ENCODE data around the gene ZBED4.

ZBED4 gene

GRCh38 chr22:49855251-49855911, 1.7 kb downstream of the ZBED4 start:
- peaks cover 31% of the 10 kb centered on the region for H3K36me3 Mint-ChIP-seq (ENCODE audit: low read depth)
- H3K27ac Mint-ChIP-seq = peak overlapping the region; percentile 91
- intact Hi-C loops (cut with micrococcal nuclease) = loop anchor here (5.0 kb wide), 1 partner anchor 62 kb away; the partner anchor contains the start of genes ALG12 and CRELD2
- H3K4me3 Mint-ChIP-seq = peak overlapping the region; percentile 97
- H3K9me3 Mint-ChIP-seq = no peaks in the 10 kb centered on the region
- H3K4me1 Mint-ChIP-seq (ENCODE audit: low read depth) = peaks cover 61% of the 10 kb centered on the region
- peaks cover 10% of the 10 kb centered on the region for H3K27me3 Mint-ChIP-seq

- peak overlapping the region; percentile 91 for H3K27ac Mint-ChIP-seq
- peaks cover 31% of the 10 kb centered on the region for H3K36me3 Mint-ChIP-seq (ENCODE audit: low read depth)
- intact Hi-C loops (cut with micrococcal nuclease) = loop anchor here (5.0 kb wide), 1 partner anchor 61 kb away; the partner anchor contains the start of genes ALG12 and CRELD2
- H3K4me1 Mint-ChIP-seq (ENCODE audit: low read depth) = peaks cover 65% of the 10 kb centered on the region
- H3K9me3 Mint-ChIP-seq = no peaks in the 10 kb centered on the region
- H3K4me3 Mint-ChIP-seq = no peak overlapping the region
- peaks cover 8% of the 10 kb centered on the region for H3K27me3 Mint-ChIP-seq
These were observed 2.7 kb downstream of the ZBED4 start for GRCh38 chr22:49856343-49856742.

- Mint-ChIP-seq H3K4me1 (ENCODE audit: low read depth) (peaks cover 65% of the 10 kb centered on the region), H3K27me3 (peaks cover 2% of the 10 kb centered on the region), H3K36me3 (ENCODE audit: low read depth) (peaks cover 31% of the 10 kb centered on the region), H3K4me3 (no peak overlapping the region), H3K27ac (peak overlapping the region; percentile 41), H3K9me3 (no peaks in the 10 kb centered on the region)
- intact Hi-C loops (cut with micrococcal nuclease) = loop anchor here (5.0 kb wide), 1 partner anchor 60 kb away; the partner anchor contains the start of genes ALG12 and CRELD2
These were observed 3.3 kb downstream of the ZBED4 start for GRCh38 chr22:49856766-49857618.

- no peak overlapping the region for H3K4me3 Mint-ChIP-seq
- peaks cover 31% of the 10 kb centered on the region for H3K36me3 Mint-ChIP-seq (ENCODE audit: low read depth)
- H3K9me3 Mint-ChIP-seq = no peaks in the 10 kb centered on the region
- H3K27me3 Mint-ChIP-seq = no peaks in the 10 kb centered on the region
- intact Hi-C loops (cut with micrococcal nuclease) = loop anchor here (5.0 kb wide), 1 partner anchor 58 kb away; the partner anchor contains the start of genes ALG12 and CRELD2
- H3K27ac Mint-ChIP-seq = no peak overlapping the region
- H3K4me1 Mint-ChIP-seq (ENCODE audit: low read depth) = peaks cover 72% of the 10 kb centered on the region
These were observed 5.2 kb downstream of the ZBED4 start for GRCh38 chr22:49858827-49859226.

- peaks cover 46% of the 10 kb centered on the region for H3K36me3 Mint-ChIP-seq (ENCODE audit: low read depth)
- peaks cover 56% of the 10 kb centered on the region for H3K4me1 Mint-ChIP-seq (ENCODE audit: low read depth)
- H3K27ac Mint-ChIP-seq = peak overlapping the region; percentile 46
- intact Hi-C loops (cut with micrococcal nuclease) = no loop called here
- H3K4me3 Mint-ChIP-seq = no peak overlapping the region
- H3K9me3 Mint-ChIP-seq = peaks cover 16% of the 10 kb centered on the region
- H3K27me3 Mint-ChIP-seq = no peaks in the 10 kb centered on the region
These were observed 8.2 kb downstream of the ZBED4 start for GRCh38 chr22:49861642-49862495.

GRCh38 chr22:49862496-49862776, 8.8 kb downstream of the ZBED4 start:
- Mint-ChIP-seq H3K27me3 (no peaks in the 10 kb centered on the region), H3K4me3 (peak overlapping the region; percentile 13)

GRCh38 chr22:49863931-49864330, 10.3 kb downstream of the ZBED4 start:
- Mint-ChIP-seq H3K4me3 (no peak overlapping the region), H3K27ac (no peak overlapping the region), H3K27me3 (no peaks in the 10 kb centered on the region), H3K4me1 (ENCODE audit: low read depth) (peaks cover 47% of the 10 kb centered on the region), H3K9me3 (peaks cover 27% of the 10 kb centered on the region), H3K36me3 (ENCODE audit: low read depth) (peaks cover 46% of the 10 kb centered on the region)
- intact Hi-C loops (cut with micrococcal nuclease) = no loop called here

More at GRCh38 chr22:49862496-49862776, 8.8 kb downstream of the ZBED4 start:
- intact Hi-C loops (cut with micrococcal nuclease) = no loop called here
- peaks cover 57% of the 10 kb centered on the region for H3K4me1 Mint-ChIP-seq (ENCODE audit: low read depth)
- peaks cover 46% of the 10 kb centered on the region for H3K36me3 Mint-ChIP-seq (ENCODE audit: low read depth)
- peak overlapping the region; percentile 46 for H3K27ac Mint-ChIP-seq
- peaks cover 21% of the 10 kb centered on the region for H3K9me3 Mint-ChIP-seq

GRCh38 chr22:49865156-49865555, 11.5 kb downstream of the ZBED4 start:
- Mint-ChIP-seq H3K4me3 (no peak overlapping the region), H3K9me3 (peaks cover 39% of the 10 kb centered on the region), H3K27me3 (no peaks in the 10 kb centered on the region), H3K4me1 (ENCODE audit: low read depth) (peaks cover 40% of the 10 kb centered on the region), H3K27ac (no peak overlapping the region), H3K36me3 (ENCODE audit: low read depth) (peaks cover 56% of the 10 kb centered on the region)
- intact Hi-C loops (cut with micrococcal nuclease) = no loop called here

- peaks cover 56% of the 10 kb centered on the region for H3K36me3 Mint-ChIP-seq (ENCODE audit: low read depth)
- H3K9me3 Mint-ChIP-seq = peaks cover 40% of the 10 kb centered on the region
- H3K4me3 Mint-ChIP-seq = no peak overlapping the region
- intact Hi-C loops (cut with micrococcal nuclease) = no loop called here
- no peak overlapping the region for H3K27ac Mint-ChIP-seq
- H3K27me3 Mint-ChIP-seq = no peaks in the 10 kb centered on the region
- peaks cover 33% of the 10 kb centered on the region for H3K4me1 Mint-ChIP-seq (ENCODE audit: low read depth)
These were observed 12.5 kb downstream of the ZBED4 start for GRCh38 chr22:49866134-49866533.

- H3K27me3 Mint-ChIP-seq = no peaks in the 10 kb centered on the region
- no peak overlapping the region for H3K27ac Mint-ChIP-seq
- H3K36me3 Mint-ChIP-seq (ENCODE audit: low read depth) = peaks cover 56% of the 10 kb centered on the region
- H3K4me3 Mint-ChIP-seq = no peak overlapping the region
- H3K4me1 Mint-ChIP-seq (ENCODE audit: low read depth) = peaks cover 28% of the 10 kb centered on the region
- peaks cover 40% of the 10 kb centered on the region for H3K9me3 Mint-ChIP-seq
- intact Hi-C loops (cut with micrococcal nuclease) = no loop called here
These were observed 13.0 kb downstream of the ZBED4 start for GRCh38 chr22:49866646-49867045.

GRCh38 chr22:49867303-49868265, 13.9 kb downstream of the ZBED4 start:
- H3K36me3 Mint-ChIP-seq (ENCODE audit: low read depth) = peaks cover 56% of the 10 kb centered on the region
- H3K27ac Mint-ChIP-seq = no peak overlapping the region
- peaks cover 40% of the 10 kb centered on the region for H3K9me3 Mint-ChIP-seq
- intact Hi-C loops (cut with micrococcal nuclease) = no loop called here
- H3K27me3 Mint-ChIP-seq = no peaks in the 10 kb centered on the region
- H3K4me3 Mint-ChIP-seq = no peak overlapping the region
- H3K4me1 Mint-ChIP-seq (ENCODE audit: low read depth) = peaks cover 24% of the 10 kb centered on the region

GRCh38 chr22:49869086-49869830, 15.6 kb downstream of the ZBED4 start:
- H3K4me3 Mint-ChIP-seq = no peak overlapping the region
- peaks cover 40% of the 10 kb centered on the region for H3K9me3 Mint-ChIP-seq
- peaks cover 15% of the 10 kb centered on the region for H3K4me1 Mint-ChIP-seq (ENCODE audit: low read depth)
- intact Hi-C loops (cut with micrococcal nuclease) = no loop called here
- H3K27me3 Mint-ChIP-seq = no peaks in the 10 kb centered on the region
- H3K27ac Mint-ChIP-seq = no peak overlapping the region
- H3K36me3 Mint-ChIP-seq (ENCODE audit: low read depth) = peaks cover 69% of the 10 kb centered on the region
